Stimulated activated CD4-positive, alpha-beta T cell treated with anti-CD3 and anti-CD28 coated beads, TNF-alpha, amount 100 ng/mL, for 1 hour (primary cell): Measurements from ENCODE around the gene TPX2.

Experiments used
- DNase-seq, 3 donors: peaks; one replicate each; pipeline ENCODE4 v3.0.0-alpha.2; 2020; ENCODE audit warnings: low read depth in 3 of 3, low spot score in 1 of 3

Gene TPX2

DNA sequence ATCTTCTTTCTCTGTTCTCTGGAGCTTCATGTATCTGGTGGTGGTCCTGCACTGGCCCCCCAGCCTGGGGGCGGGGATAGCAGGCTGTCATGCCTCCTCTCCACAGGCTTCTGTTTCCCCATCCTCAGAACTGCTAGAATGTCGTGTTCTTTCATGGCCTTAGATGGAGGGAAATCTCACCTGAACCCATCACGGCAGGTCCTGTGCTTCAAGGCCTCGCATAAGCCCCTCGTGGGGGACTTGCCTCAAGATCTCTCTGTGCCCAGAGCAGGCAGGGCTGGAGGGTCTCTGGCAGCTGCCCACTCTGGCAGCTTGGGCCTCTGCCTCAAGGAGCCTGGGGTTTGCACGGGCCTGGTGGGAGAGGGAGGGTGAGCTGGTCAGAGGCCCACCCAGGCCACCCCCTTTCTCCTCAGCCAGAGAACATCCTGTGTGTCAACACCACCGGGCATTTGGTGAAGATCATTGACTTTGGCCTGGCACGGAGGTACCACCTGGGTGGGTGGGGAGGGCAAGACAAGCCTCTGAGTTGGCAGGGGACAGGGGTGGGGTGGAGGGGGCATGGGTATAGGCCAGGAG, 91.4 kb downstream of the TPX2 start:
- DNase-seq: no peak

DNA sequence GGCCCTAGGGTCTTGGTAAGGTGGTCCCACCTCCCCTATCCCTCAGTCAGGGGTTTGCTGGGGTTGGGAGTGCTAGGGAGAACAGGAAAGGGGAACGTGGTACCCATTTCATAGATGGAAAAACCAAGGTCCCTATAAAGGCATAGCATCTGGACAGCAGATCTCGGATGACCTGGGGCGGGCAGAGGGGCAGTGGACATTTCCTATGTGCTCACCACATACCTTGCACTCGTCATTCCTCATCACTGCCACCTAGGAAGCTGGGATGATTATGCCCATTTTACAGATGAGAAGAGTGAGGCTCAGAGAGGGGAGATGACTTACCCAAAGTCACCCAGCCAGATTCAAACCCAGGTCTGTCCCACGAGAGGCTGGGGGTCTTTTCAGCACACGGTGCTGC, 92.1 kb downstream of the TPX2 start:
- DNase-seq: no peak

DNA sequence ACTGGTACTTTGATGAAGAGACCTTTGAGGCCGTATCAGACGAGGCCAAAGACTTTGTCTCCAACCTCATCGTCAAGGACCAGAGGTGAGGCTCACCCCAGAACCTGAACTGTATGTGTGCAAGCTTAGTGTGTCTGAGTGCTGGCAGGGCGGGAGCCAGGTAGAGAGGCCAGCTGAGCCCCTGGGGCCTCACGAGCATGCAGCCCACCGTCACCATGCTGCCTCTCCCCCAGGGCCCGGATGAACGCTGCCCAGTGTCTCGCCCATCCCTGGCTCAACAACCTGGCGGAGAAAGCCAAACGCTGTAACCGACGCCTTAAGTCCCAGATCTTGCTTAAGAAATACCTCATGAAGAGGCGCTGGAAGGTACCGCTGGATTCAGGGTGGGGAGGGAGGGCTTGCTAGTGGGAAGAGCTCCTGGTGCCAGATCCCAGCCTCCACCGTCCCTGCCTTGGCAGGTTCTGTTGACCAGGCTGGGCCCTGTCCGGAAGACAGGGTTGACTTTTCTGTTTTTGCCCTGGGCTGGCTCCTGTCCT, 92.7 kb downstream of the TPX2 start:
- no peak for DNase-seq

DNA sequence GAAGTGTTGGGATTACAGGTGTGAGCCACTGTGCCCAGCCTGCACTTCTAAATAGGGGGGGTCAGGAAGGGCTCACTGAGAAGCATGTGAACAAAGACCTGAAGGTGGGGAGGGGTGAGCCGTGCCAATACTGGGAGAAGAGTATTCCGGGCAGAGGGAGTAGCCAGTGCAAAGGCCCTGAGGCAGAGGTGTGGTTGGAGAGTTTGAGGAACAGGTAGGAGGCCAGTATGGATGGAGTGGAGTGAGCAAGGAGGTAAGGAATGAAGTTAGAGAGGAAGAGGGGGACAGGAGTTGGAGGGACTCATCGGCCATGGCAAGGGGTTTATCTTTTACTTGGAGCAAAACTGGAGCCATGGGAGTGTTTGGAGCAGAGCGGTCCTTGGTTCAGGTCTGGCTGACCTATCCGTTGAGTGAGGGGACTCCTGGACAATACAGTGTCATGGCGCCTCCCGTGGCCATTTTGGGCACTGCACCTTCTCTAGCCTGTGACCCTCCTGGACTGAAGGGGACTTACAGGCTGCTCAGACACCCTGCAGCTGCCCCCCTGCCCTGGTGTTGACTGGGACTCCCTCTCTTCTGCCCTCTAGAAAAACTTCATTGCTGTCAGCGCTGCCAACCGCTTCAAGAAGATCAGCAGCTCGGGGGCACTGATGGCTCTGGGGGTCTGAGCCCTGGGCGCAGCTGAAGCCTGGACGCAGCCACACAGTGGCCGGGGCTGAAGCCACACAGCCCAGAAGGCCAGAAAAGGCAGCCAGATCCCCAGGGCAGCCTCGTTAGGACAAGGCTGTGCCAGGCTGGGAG, 94.2 kb downstream of the TPX2 start:
- peak in 1 of 3 donors; percentile 58 for DNase-seq

DNA sequence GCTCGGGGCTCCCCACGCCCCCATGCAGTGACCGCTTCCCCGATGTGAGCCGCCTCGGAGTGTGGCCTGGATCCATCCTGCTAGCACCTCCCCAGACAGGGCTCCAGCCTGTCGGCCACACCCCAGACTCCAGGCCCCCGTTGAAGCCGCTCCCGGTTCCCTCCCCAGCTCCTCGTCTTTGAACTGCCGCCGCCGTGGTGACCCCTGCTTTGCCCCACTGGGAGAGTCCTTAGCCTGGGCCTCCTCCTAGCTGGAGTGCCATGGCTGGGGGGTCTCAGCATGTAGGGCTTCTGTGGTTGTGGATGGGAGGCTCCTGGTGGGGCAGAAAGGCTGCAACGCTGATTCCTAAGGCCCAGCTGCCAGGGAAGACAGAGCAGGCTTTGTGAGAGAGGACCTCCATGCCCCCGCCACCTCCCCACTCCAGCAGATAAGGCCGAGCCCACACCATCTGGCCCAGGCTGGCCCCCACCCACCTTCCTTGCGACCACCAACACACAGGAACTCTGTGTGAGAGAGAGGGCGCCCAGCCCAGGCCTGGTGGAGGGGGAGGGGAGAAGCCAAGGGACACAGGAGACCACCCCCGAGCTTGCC, 94.9 kb downstream of the TPX2 start:
- DNase-seq: no peak

DNA sequence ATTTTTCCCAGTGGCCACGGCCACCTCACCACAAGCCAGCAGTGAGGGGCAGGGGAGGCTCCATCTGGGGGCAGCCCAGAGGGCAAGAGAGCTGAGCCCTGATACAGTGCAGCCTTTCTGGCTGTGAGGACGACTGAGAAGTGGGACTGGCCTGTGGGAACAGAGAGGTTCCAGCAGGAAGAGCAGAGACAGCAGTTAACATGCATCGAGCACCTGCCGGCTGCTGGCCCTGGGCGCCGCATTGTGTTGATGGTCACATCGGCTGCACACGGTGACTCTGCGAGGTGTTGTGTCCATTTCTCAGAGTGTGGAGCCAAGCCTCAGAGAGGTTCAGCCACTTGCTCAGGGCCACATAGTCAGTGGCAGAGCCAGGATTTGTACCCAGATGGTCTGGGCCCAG, 96.5 kb downstream of the TPX2 start:
- no peak for DNase-seq

DNA sequence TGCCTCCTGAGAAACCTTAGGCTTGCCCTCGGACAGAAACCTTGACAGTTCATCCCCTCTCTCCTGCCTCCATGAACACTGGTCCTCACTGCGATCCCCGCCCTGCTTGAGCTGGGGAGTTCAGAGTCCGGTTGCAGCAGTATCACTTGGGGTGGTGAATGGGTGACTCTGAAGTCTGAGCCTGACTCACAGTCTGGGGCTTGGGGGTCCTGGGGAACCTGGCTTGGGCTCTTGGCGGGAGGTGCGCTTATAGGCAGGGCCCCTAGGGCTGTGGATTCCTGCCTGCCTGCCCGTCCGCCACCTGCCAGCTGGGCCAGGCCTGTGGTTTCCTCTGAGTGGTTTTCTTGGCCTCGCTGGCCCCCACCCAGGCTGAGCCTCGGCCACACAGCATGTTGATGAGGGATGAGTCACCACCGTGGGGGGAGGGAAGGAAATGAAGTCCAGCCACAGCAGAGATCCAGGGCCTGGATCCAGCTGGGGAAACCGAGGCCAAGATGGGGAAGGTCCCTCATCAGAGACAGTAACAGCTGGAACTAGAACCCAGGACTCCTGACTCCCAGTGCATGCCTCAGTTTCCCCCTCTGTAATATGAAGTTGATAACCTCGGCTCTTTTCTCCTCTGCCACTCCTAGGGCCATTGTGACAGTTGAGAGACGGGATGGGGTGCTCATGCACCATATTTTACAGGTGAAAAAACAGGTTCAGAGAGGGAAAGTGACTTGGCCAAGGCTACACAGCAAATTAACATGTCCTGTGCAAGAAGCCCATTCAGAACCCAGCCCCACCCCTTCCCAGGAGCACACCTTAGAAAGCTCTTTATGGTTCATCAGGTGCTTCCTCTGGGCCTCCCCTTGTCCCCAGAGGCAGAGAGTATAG, 97.1 kb downstream of the TPX2 start:
- no peak for DNase-seq

DNA sequence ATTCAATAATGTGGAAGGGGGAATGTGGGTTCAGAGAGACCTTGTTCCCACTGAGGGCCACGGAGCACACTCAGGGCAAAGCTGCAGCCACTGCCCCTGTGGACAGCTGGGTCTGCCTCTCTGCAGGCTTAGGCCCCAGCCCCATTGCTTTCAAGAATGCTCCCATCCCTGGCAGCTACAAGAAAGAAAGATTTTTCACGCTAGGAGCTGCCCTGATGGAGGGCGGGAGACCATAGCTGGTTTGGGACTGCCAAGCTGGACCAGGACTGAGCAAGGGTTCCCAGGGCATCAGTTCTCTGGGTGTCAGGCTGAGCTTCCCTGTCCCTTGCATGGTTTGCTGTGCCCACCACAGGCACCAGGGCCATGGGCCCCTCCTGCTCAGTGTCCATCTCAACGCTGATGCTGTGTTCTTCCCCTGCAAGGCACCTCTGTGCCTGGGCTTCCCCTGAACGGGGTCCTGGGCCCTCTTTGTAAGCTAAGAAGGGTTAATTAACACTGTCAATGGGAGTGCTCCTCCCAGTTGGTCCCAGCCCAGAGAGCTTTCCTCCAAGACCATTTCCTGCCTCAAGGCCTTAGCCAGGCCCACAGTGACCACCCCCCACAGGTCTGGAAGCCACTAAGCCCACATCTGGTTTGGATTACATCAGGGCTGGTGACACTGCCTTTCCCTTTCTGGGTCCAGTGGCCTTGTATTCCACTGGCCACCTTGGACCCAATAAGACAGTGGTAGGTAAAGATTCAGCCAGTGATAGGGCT, 97.9 kb downstream of the TPX2 start:
- DNase-seq: no peak

DNA sequence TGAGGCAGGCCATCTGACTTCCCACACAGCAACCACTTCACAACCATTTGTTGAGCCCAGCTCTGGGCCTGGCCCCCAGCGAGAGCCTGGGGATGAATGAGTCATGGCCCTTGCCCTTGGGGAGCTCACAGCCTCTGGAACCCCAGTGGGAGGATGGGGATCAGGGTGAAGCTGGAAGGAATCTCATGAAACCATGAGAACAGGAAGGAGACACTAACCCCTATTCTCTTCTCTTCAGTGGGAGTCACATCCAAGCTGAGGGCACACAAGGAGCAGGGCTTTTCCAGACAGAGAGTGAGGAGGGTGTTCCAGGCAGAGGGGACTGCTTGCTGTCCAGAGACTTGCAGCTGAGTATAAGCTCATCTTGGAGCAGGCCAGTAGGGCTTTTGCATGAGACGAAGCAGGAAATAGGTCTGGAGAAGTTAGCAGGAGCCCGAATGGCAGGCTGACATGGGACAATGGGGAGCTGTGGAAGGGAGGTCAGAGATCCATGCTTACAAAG, 98.9 kb downstream of the TPX2 start:
- DNase-seq: no peak

DNA sequence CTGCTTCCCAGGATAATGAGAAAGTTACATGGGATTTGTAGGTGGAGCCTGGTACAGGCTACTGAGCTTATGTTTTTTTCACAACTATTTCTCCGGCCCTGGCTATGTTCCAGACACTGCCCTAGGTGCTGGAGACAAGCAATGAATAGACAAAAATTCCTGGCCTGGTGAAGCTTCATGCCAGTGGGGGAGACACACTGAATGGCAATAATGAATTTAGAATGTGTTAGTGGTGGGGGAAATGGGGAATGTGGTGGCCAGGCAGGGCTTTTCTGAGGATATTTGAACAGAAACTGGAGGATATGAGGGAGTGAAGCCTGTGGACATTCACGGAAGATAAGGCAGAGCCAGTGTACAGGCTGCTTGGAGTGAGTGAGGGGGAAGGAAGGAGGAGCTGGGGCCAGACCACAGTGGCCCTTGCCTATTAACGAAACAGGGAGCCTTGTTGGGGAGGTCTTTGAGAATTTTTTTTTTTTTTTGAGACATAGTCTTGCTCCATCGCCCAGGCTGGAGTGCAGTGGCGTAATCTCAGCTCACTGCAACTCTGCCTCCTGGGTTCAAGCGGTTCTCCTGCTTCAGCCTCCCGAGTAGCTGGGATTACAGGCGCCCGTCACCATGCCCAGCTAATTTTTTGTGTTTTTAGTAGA, 99.7 kb downstream of the TPX2 start:
- no peak for DNase-seq

DNA sequence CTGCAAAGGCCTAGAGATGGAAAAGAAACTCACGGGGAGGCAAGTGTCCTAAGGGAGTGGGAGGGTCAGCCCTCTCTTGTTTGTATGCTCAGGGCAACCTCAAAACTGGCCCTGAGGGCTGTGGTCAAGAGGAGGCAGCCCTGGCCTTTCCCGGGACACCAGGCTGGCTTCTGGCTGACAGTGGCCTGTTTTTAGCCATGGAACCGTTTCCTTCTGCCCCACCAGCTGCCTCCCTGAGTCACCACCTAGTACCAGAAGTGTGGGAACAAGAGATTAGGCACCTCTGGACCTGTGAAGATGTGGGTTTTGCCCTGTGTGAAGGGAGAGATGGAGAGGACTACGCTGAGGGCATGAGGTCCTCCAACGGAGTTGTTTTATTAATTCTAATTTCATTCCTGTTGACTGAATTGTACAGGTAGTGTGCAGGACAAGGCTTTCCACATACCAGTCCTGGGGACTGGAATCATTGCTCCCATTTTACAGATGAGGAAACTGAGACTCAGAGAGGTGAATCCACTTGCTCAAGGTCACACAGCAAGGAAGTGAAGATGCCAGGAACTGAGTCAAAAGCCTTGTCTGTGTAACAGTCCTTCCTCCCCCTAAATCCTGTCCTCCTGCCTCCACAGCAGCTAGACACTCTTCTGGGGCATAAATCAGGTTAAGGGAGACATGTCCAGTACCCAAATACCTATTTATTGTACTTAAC, 100.8 kb downstream of the TPX2 start:
- no peak for DNase-seq

DNA sequence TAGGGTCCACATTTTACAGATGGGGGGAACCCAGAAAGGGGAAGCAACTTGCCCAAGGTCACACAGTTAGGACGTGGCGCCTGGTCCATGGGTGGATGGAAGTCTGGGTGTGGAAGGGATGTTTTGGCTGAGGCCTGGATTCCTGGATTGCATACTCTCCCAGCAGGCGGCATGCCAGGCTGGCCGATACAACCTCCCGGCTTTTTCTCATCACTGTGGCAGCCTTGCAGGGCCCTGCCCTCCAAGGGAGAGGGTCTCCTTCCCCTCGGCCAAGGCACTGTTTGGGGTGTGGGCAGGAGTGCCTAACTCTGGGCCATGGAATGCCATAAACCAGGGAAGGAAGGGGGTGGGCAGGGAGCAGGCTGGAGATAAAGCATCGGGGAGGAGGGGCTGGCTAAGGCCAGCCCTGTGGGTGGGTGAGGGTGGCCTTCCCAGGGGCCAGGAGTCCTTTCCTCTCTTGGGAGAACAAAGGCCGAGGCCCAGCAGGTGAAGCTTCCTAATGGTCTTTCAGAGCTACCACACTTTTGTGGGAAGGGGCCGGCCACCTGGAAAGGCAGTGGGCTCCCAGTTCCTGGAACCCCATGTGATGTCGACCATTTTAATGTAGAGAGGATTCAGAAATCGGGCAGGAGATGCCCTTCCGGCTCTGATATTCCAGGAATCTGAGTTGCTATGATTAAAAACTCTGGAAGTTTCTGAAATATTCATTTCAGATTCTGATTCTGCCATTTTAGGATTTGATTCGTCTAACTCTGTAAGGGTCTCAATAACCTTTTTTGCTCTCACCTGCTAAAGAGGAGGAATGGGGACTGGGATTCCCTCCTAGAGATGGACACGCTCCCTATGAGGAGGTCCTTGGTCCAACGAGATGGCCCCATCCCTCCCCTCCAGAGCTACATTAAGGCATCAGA, 102.1 kb downstream of the TPX2 start:
- no peak for DNase-seq

DNA sequence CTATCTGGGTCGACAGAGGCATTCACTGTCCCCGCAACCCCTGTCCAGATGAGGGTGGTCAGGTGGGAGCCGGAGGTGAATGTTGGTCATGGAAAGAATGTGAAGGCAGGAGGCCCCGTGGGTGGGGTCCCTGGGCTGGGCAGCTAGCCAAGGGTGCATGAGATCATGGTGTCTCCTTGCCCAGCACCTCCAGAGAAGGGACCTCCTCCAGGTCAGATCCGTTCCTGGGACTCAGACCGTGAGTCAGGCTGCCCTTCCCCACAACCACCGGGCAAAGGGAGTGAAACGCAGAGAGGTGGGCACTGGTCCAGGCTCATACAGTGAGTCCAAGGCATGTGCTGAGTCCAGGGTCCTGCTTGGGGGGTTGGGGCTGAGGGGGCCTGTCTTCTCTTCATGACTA, 102.8 kb downstream of the TPX2 start:
- DNase-seq: no peak

DNA sequence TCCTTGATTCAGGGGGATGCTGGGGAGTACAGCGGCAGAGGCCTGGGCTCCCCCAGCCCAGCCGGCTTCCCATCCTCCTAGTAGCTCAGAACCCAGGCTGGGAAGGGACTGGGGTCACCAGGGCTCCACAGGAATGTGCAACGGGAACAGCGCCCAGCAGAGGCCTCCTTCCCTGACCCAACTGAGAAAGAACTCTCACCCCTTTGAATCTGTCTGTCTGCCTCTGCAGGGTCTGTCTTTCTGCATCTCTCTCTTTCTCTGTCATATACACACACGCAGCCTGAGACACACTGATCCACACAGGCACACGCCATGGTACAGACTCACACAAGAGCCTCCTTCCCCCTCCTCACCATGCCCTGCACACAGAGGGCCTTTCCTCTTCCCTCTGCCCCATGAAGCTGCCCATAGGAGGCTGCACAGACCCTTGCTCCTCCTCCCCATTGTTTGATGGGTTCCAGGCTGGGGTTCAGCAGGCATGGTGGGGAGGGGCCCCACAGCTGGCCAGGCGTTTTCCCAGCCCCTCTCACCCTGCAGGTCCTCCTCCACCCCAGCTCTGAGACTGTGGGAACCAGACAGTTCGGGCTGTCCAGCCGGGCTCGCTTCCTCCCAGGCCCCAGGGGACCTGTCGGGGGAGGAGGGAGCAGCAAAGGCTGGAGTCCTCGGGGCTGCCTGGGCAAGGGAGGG, 103.5 kb downstream of the TPX2 start:
- DNase-seq: no peak

DNA sequence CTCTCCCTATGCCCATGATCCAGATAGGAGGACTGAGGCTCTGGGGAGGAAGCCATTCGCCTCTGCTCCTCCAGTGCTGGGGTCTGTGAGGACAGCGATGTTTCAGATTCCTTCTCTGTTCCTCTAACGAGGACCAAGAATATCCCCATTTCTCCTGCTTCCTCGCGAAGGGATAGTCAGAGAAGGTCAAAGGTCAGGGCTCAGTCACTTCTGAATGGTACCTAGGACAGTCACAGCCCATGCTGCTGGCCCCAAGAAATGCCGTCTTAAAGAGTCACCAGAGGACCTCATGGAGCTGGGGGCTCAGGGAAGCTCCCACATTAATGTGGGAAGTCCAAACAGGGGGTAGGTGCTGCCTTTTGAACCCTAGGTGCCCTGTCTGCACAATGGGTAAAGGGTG, 104.2 kb downstream of the TPX2 start:
- no peak for DNase-seq

DNA sequence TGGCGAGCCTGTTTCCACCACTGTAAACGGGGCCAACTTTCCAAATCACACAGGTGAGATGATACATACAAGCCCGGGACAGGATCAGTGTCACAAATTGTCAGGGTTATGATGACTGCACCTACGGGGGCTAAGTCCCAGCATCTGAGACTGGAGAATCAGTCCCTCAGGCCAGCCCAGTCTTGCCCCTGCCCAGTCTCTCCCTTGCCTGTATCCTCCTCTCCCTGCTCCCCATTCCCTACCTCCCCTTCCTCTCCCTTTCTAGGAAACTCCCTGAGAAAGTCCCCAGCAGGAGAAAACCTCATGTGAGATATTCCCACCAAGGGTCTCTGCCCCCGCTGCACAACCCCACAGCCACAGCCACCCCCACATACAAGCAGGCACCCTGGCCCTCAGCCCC, 104.8 kb downstream of the TPX2 start:
- DNase-seq: no peak

DNA sequence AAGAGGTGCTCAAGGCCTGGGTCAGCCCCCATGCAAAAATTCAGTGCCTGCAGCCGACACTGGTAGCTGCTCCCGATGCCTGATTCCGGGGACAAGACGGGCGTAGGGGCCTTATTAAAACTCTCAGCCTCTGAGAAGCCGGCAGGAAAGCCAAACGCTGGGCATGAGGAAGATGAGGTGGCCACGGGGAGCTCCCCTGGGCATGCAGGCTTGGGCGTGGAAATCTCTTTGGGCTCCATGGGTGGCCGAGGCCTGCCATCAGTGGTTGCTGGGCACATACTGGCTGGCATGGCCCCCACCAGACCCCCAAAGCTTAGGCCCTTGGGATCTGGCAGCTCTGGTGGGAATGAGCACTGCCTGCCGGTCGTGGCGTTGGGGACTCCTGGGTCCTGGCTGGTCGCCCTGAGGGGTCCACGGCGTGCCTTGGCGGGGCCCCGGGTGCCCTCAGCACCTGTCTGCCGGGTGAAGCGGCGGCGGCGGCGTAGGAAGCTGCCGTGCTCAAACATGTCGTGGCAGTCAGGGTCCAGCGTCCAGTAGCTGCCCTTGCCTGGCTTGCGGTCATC, 105.7 kb downstream of the TPX2 start:
- no peak for DNase-seq
